Ovary (tissue), 3 donors: ENCODE results near the gene TFG.

Experiments
- CTCF ChIP-seq, 3 donors: fragments of 450-650 bp in 2 of 3; fragments of 200-600 bp in 1 of 3; IDR thresholded peaks; one replicate each; pipeline versions ENCODE4 v1.5.1 to v1.8.0; 2016 to 2022; ENCODE audit warnings: antibody characterized with exemption in 3 of 3, mild to moderate bottlenecking in 1 of 3
- POLR2A ChIP-seq: fragments of 450-650 bp; IDR thresholded peaks from one replicate; pipeline ENCODE4 v1.6.1; 2017; ENCODE audit warnings: antibody characterized with exemption, mild to moderate bottlenecking, moderate library complexity
- donor health status: DM: no; HTN: no; CAD: no.

- TF ChIP-seq POLR2A (no peak), CTCF (IDR thresholded peaks at IDR 0.05) (no peak)
These were observed 6.3 kb upstream of the TFG start for GRCh38 chr3:100702980-100703345.
